GM23338 (cell line): ENCODE measurements around the gene OR1D2. TPM values are rescaled to one million over a fixed set of nuclear protein-coding genes. Genes with fewer than 3 reads are reported as not detected.

Experiments used
- ATAC-seq: fragments of 200-7000 bp; cut with Tn5 transposase; 3 replicates; pipeline ENCODE4 v1.9.1; 2020
- DNase-seq: peaks from one replicate; pipeline ENCODE4 v3.0.0-alpha.2; 2015; ENCODE audit warnings: low spot score
- H2AFZ ChIP-seq: fragments of 200-600 bp; sonication (generic); 2 replicates; pipeline ENCODE4 v1.8.0; 2016; ENCODE audit warnings: antibody characterized with exemption, mild to moderate bottlenecking, moderate library complexity
- H3F3A ChIP-seq: fragments of 200-600 bp; sonication (generic); replicated peaks from 2 replicates; pipeline ENCODE4 v1.8.0; 2017; ENCODE audit warnings: antibody characterized with exemption, mixed run types, low read depth
- H3K27ac ChIP-seq: fragments of 200-600 bp; sonication (generic); 2 replicates; pipeline ENCODE4 v1.6.1; 2016; ENCODE audit warnings: low read depth
- H3K27me3 ChIP-seq: fragments of 200-600 bp; sonication (generic); 2 replicates; pipeline ENCODE4 v1.8.0; 2016; ENCODE audit warnings: mild to moderate bottlenecking, mixed run types, moderate library complexity; ENCODE audit not compliant: insufficient read depth
- H3K36me3 ChIP-seq: fragments of 200-600 bp; sonication (generic); 2 replicates; pipeline ENCODE4 v1.8.0; 2016; ENCODE audit warnings: mild to moderate bottlenecking; ENCODE audit not compliant: insufficient read depth
- H3K4me1 ChIP-seq: fragments of 200-600 bp; sonication (generic); 2 replicates; pipeline ENCODE4 v1.8.0; 2016; ENCODE audit warnings: mild to moderate bottlenecking, moderate library complexity; ENCODE audit not compliant: insufficient read depth
- H3K4me2 ChIP-seq: fragments of 200-600 bp; sonication (generic); 2 replicates; pipeline ENCODE4 v1.7.1; 2017; ENCODE audit warnings: mixed run types
- H3K4me3 ChIP-seq: fragments of 200-600 bp; sonication (generic); 2 replicates; pipeline ENCODE4 v1.6.1; 2016; ENCODE audit warnings: mixed run types
- H3K79me2 ChIP-seq: fragments of 200-600 bp; sonication (generic); replicated peaks from 2 replicates; pipeline ENCODE4 v1.8.0; 2017; ENCODE audit warnings: mild to moderate bottlenecking; ENCODE audit not compliant: insufficient read depth
- H3K9me2 ChIP-seq: fragments of 200-600 bp; sonication (generic); 2 replicates; pipeline ENCODE4 v1.8.0; 2017; ENCODE audit not compliant: insufficient read depth
- H4K20me1 ChIP-seq: fragments of 200-600 bp; sonication (generic); replicated peaks from 2 replicates; pipeline ENCODE4 v1.8.0; 2017; ENCODE audit warnings: mild to moderate bottlenecking; ENCODE audit not compliant: insufficient read depth
- H3K27ac Mint-ChIP-seq: 2 replicates; pipeline ENCODE4 v1.8.0; 2020; ENCODE audit warnings: inconsistent platforms, mild to moderate bottlenecking, moderate library complexity, mixed read lengths
- H3K27me3 Mint-ChIP-seq: 3 replicates; pipeline ENCODE4 v1.8.0; 2022; ENCODE audit warnings: low read depth, mild to moderate bottlenecking, moderate library complexity, mixed read lengths, inconsistent platforms; ENCODE audit not compliant: insufficient read depth, poor library complexity
- H3K36me3 Mint-ChIP-seq: 3 replicates; pipeline ENCODE4 v1.8.0; 2021; ENCODE audit warnings: low read depth, mild to moderate bottlenecking, inconsistent platforms, moderate library complexity, mixed read lengths
- H3K4me1 Mint-ChIP-seq: 3 replicates; pipeline ENCODE4 v1.8.0; 2020; ENCODE audit warnings: mild to moderate bottlenecking, inconsistent platforms, mixed read lengths
- H3K4me3 Mint-ChIP-seq: 3 replicates; pipeline ENCODE4 v1.8.0; 2021; ENCODE audit warnings: moderate library complexity, mild to moderate bottlenecking, inconsistent platforms, mixed read lengths
- H3K9me3 Mint-ChIP-seq: 3 replicates; pipeline ENCODE4 v1.8.0; 2020; ENCODE audit warnings: moderate library complexity, mild to moderate bottlenecking, inconsistent platforms, mixed read lengths
- CREB1 ChIP-seq: fragments of 250-450 bp; sonication (Bioruptor Pico); IDR thresholded peaks from 2 replicates; pipeline ENCODE4 v1.5.0; 2020; ENCODE audit warnings: low read depth, mild to moderate bottlenecking, moderate library complexity
- CTCF ChIP-seq, 2 experiments: fragments of 200-600 bp in 1 of 2; sonication (generic) in 1 of 2; conservative IDR thresholded peaks; 2 replicates each; pipeline versions ENCODE4 v1.5.1 to v1.6.1; 2016 to 2017; ENCODE audit warnings: antibody characterized with exemption in 2 of 2, low read depth in 2 of 2, mild to moderate bottlenecking in 2 of 2, moderate library complexity in 1 of 2
- ETS1 ChIP-seq: IDR thresholded peaks from 2 replicates; pipeline ENCODE4 v1.6.1; 2016; ENCODE audit warnings: antibody characterized with exemption
- EZH2 ChIP-seq: fragments of 200-600 bp; sonication (generic); IDR thresholded peaks from one replicate; pipeline ENCODE4 v1.8.0; 2017; ENCODE audit warnings: antibody characterized with exemption, mild to moderate bottlenecking, low read depth; ENCODE audit not compliant: unreplicated experiment
- EZH2phosphoT487 ChIP-seq: fragments of 200-600 bp; sonication (generic); IDR thresholded peaks from one replicate; pipeline ENCODE4 v1.8.1; 2018; ENCODE audit warnings: antibody characterized with exemption; ENCODE audit not compliant: unreplicated experiment
- JUNB ChIP-seq: IDR thresholded peaks from one replicate; pipeline ENCODE4 v1.6.1; 2016; ENCODE audit warnings: antibody characterized with exemption; ENCODE audit not compliant: unreplicated experiment
- NANOG ChIP-seq: IDR thresholded peaks from 2 replicates; pipeline ENCODE4 v1.6.1; 2016; ENCODE audit warnings: antibody characterized with exemption, borderline replicate concordance
- POLR2AphosphoS5 ChIP-seq: IDR thresholded peaks from 2 replicates; pipeline ENCODE4 v1.6.1; 2016; ENCODE audit warnings: antibody characterized with exemption, low read depth
- STAT1 ChIP-seq: IDR thresholded peaks from one replicate; pipeline ENCODE4 v1.6.1; 2016; ENCODE audit warnings: antibody characterized with exemption; ENCODE audit not compliant: unreplicated experiment
- ZNF331 ChIP-seq: fragments of 250-450 bp; sonication (Bioruptor Pico); IDR thresholded peaks from 2 replicates; pipeline ENCODE4 v1.5.0; 2020; ENCODE audit warnings: low read depth, mild to moderate bottlenecking, moderate library complexity
- ZNF462 ChIP-seq: fragments of 250-450 bp; sonication (Bioruptor Pico); IDR thresholded peaks from 2 replicates; pipeline ENCODE4 v1.5.0; 2020; ENCODE audit warnings: mild to moderate bottlenecking, moderate library complexity
- polyA plus RNA-seq: library from polyadenylated mRNA; unstranded; fragments of >200 nt; fragmentation: Nextera tagmentation; extraction: Ambion mirVana; gene quantifications from 2 replicates; pipeline ENCODE4 v1.2.1, GENCODE V29; 2016
- total RNA-seq: library from RNA; depleted of rRNA; stranded (reverse); fragments of >200 nt; shearing (Covaris generic); gene quantifications from 2 replicates; pipeline ENCODE4 v1.2.3, GENCODE V29; 2014

The OR1D2 gene
- total and polyA plus RNA-seq, 2 experiments from 2014 or later: not detected

GRCh38 chr17:3048727-3049471 is 55.3 kb downstream of the OR1D2 start (continued):
- TF ChIP-seq ZNF462 (CRISPR knock-in tag): no peak
- no peak for TF ChIP-seq ZNF331

GRCh38 chr17:3046753-3047152 is 57.5 kb downstream of the OR1D2 start:
- DNase-seq (no peak), ATAC-seq (no peak)
- H2AFZ ChIP-seq: no peak overlapping the region
- no peak overlapping the region for H3K4me2 ChIP-seq
- H3K9me2 ChIP-seq: no peaks in the 10 kb centered on the region
- no peak overlapping the region for H3K4me3 ChIP-seq
- no peaks in the 10 kb centered on the region for H4K20me1 ChIP-seq
- Mint-ChIP-seq H3K4me1 (no peaks in the 10 kb centered on the region), H3K27ac (no peak overlapping the region), H3K36me3 (peaks cover 13% of the 10 kb centered on the region), H3K27me3 (peaks cover 5% of the 10 kb centered on the region), H3K9me3 (peaks cover 30% of the 10 kb centered on the region), H3K4me3 (no peak overlapping the region)
- H3K36me3 ChIP-seq: no peaks in the 10 kb centered on the region
- no peaks in the 10 kb centered on the region for H3K79me2 ChIP-seq
- H3K27ac ChIP-seq: no peak overlapping the region
- H3K4me1 ChIP-seq: no peaks in the 10 kb centered on the region
- TF ChIP-seq CREB1 (CRISPR knock-in tag) (no peak), CTCF (conservative IDR thresholded peaks at IDR 0.05; ENCODE audit: low read depth in 2 of 2) (no peak), EZH2phosphoT487 (no peak), NANOG (no peak), ZNF331 (no peak), EZH2 (no peak), STAT1 (no peak), JUNB (no peak), POLR2AphosphoS5 (no peak), ETS1 (no peak)
- H3F3A ChIP-seq: no peaks in the 10 kb centered on the region
- H3K27me3 ChIP-seq: no peaks in the 10 kb centered on the region
